Bronchial epithelial cell (primary cell): ENCODE results near the gene CDK14. TPM values are rescaled to one million over a fixed set of nuclear protein-coding genes. Genes with fewer than 3 reads are reported as not detected.

ENCODE experiments used
- DNase-seq: peaks from one replicate; pipeline ENCODE4 v3.0.0-alpha.2; 2010; ENCODE audit warnings: low read depth
- FAIRE-seq: peaks from 2 replicates; lab custom pipeline; 2011; peaks lifted over from hg19 to GRCh38; lab: Jason Lieb, UNC
- H3K27me3 ChIP-seq: 2 replicates; pipeline ENCODE4 v1.5.1; 2011; ENCODE audit warnings: low read length; ENCODE audit not compliant: control insufficient read depth, insufficient read depth
- H3K36me3 ChIP-seq: 2 replicates; pipeline ENCODE4 v1.5.1; 2011; ENCODE audit warnings: low read length; ENCODE audit not compliant: control insufficient read depth, insufficient read depth
- H3K4me3 ChIP-seq: 2 replicates; pipeline ENCODE4 v1.5.1; 2011; ENCODE audit warnings: mild to moderate bottlenecking, low read depth, low read length, control low read depth
- total RNA-seq: library from RNA; depleted of rRNA; stranded (reverse); fragments of >200 nt; gene quantifications from 2 replicates; pipeline ENCODE4 v1.2.1, GENCODE V29; 2014
- TF ChIP-seq, protein P1 (sequence below): IDR thresholded peaks from 2 replicates; pipeline ENCODE4 v1.5.1; 2011; ENCODE audit warnings: mild to moderate bottlenecking, moderate library complexity, low read length, control low read depth, inconsistent platforms; ENCODE audit not compliant: insufficient read depth, severe bottlenecking

The CDK14 gene
- total RNA-seq, 1 donor from 2014 or later = 8.7 TPM

DNA sequence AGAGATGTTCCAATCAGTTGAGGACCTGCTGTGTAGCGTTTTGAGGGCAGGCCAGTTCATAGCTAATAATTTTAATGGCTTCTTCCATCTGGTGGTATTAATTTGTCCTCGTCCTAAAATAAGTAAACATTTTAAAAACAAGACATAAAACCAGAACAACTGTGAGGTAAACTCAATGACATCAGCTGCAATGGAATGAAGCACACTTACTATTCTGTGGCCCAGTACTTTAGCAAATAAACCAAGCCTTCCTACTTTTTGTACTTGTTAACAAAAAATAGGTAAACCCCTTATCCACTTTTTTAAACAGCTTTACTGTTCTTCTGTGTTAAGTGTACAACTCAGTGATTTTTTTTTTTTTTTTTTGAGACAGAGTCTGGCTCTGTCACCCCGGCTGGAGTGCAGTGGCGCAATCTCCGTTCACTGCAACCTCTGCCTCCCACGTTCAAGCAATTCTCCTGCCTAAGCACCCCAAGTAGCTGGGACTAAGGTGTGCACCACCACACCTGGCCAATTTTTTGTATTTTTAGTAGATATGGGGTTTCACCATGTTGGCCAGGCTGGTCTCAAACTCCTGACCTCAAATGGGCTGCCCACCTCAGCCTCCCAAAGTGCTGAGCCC, 639.2 kb downstream of the CDK14 start:
- DNase-seq (no peak), FAIRE-seq (no peak)
- Histone ChIP-seq H3K27me3 (no peaks in the 10 kb centered on the region), H3K4me3 (no peak overlapping the region), H3K36me3 (no peaks in the 10 kb centered on the region)
- TF ChIP-seq, protein P1, sequence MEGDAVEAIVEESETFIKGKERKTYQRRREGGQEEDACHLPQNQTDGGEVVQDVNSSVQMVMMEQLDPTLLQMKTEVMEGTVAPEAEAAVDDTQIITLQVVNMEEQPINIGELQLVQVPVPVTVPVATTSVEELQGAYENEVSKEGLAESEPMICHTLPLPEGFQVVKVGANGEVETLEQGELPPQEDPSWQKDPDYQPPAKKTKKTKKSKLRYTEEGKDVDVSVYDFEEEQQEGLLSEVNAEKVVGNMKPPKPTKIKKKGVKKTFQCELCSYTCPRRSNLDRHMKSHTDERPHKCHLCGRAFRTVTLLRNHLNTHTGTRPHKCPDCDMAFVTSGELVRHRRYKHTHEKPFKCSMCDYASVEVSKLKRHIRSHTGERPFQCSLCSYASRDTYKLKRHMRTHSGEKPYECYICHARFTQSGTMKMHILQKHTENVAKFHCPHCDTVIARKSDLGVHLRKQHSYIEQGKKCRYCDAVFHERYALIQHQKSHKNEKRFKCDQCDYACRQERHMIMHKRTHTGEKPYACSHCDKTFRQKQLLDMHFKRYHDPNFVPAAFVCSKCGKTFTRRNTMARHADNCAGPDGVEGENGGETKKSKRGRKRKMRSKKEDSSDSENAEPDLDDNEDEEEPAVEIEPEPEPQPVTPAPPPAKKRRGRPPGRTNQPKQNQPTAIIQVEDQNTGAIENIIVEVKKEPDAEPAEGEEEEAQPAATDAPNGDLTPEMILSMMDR = no peak

DNA sequence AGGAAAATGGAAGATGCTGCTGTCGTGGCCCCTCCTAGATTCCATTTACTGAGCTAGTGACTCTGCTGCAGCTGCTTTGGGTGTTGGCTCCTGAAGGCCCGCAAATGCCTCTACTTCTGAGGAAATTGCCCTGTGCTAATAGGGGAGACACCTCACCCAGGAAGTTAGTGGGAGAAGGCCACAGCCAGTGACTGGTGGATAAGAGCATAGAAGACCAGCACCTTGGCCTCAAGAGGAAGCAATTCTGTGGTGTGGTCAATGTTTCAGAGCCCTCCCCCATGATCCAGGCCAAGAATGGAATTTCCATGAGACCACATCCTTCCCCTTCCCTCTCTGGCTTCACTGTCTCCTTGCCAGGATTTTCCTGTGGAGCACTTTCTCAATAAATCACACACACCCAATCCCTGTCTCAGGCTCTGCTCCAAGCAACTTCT, 643.1 kb downstream of the CDK14 start:
- Histone ChIP-seq H3K36me3 (no peaks in the 10 kb centered on the region), H3K4me3 (no peak overlapping the region), H3K27me3 (no peaks in the 10 kb centered on the region)
- FAIRE-seq = no peak
- TF ChIP-seq, protein P1 = no peak
- peak; percentile 7 for DNase-seq

DNA sequence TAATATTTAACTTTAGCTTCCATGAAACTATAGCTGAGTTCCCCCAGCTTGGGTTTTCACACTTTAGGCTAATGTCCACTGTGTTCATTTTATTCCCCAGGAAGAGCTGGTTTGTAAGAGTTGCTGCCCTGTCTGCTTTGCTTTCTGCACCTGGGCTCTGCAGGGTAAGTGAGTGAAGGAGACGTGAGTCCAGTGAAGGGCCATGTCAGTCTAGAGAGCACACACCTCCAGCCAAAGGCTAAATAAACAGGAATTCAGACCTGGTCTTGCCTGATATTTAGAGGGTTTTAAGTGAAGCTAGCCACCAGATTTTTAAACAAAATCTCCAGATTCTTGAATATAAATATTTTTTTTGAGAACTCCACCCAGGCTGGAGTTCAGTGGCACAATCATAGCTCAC, 643.7 kb downstream of the CDK14 start:
- no peak for DNase-seq
- Histone ChIP-seq H3K36me3 (no peaks in the 10 kb centered on the region), H3K27me3 (no peaks in the 10 kb centered on the region), H3K4me3 (no peak overlapping the region)
- FAIRE-seq = no peak
- TF ChIP-seq, protein P1 = no peak

DNA sequence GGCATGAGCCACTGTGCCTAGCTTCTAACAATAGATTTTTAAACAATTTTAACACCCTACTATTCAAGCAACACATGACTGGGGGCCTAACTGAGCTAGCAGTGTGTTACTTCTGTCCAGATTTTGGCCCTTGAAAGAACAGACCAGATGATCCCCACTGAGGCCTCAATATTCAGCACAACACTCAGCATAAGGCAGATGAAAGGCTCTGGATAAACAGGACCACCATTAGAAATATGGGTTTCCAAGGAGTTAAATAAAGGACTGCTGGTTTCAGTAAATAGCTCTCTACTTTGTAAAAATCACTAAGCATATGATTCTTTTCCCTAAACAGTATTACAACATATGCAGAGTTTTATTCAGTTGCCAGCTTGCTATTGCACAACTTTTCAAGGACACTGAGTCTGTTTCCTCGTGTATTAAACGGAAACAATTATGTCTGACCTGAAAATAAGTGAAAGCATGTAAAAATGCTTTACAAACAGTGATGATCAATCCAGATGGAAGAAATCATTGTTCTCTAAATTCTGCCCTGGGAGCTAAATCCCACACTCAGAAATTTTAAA, 644.3 kb downstream of the CDK14 start:
- Histone ChIP-seq H3K36me3 (no peaks in the 10 kb centered on the region), H3K4me3 (no peak overlapping the region), H3K27me3 (no peaks in the 10 kb centered on the region)
- peak; percentile 43 for DNase-seq
- FAIRE-seq = no peak
- TF ChIP-seq, protein P1 = no peak

DNA sequence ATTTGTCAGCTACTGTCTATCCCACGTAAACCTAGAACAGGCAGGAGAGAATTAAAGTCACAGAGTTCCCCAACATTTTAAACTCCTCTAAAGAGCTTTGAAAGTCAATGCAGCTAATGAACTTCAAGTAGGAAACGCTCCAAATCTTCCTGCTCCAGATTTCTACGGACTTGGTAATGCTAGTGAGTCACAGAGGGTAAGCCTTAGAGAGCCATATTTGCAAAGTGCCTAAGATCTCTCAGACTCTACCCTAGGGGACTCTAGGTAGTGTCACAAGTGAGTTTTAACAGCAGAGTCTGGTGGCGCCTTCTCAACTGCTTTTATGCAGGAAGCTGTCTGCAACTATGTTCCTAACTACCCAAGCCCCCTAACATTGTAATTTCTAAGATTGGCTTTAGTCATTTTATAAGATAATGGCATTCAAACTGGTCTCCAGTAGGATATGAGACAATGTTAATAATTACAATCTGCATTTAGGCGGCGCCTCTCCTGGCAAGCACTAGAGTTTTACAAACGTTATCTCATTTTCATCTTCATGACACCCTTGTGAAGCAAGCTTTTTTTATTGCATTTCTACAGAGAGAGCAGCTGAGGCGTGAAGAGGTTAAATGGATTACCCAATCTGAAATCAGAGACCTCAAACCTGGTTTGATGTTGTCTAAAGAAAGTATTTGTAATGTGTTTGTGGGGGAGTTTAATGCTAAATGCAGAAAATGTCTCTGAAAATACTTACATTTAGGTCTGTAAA, 646.1 kb downstream of the CDK14 start:
- TF ChIP-seq, protein P1 = no peak
- Histone ChIP-seq H3K27me3 (no peaks in the 10 kb centered on the region), H3K36me3 (no peaks in the 10 kb centered on the region), H3K4me3 (no peak overlapping the region)
- FAIRE-seq (no peak), DNase-seq (peak; percentile 39)
